Rectal smooth muscle tissue (tissue), 1 donor: ENCODE measurements around the gene SLC25A28.

Source experiments
- H3K27ac ChIP-seq: one replicate; pipeline ENCODE4 v1.7.0; 2013; ENCODE audit warnings: low read depth, low read length, inconsistent platforms
- H3K27me3 ChIP-seq: one replicate; pipeline ENCODE4 v1.7.0; 2013; ENCODE audit warnings: low read length; ENCODE audit not compliant: control insufficient read depth, insufficient read depth
- H3K36me3 ChIP-seq: one replicate; pipeline ENCODE4 v1.7.0; 2013; ENCODE audit warnings: low read length; ENCODE audit not compliant: control insufficient read depth, insufficient read depth
- H3K4me1 ChIP-seq: one replicate; pipeline ENCODE4 v1.7.0; 2013; ENCODE audit warnings: low read length; ENCODE audit not compliant: control insufficient read depth, insufficient read depth
- H3K4me3 ChIP-seq: one replicate; pipeline ENCODE4 v1.7.0; 2013; ENCODE audit warnings: low read length
- H3K9ac ChIP-seq: one replicate; pipeline ENCODE4 v1.7.0; 2013; ENCODE audit warnings: low read length

The SLC25A28 gene

DNA sequence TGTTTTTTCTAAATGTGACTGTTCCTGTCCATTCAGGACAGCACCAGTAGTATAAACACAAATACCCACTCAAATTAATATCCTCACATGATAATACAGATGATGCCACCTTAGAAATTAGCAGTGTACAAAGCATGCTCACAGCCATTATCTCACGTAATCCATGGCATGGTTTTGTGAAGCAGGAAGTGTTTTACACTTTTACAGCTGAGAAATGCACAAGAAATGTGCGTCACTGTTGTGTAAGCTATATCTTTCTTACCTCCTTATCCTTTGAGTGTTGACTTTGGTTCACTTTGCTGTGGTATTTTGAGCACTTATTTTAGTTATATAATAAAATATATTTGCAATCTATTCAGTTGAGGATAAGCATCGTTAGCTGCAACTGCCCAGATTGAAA is 55.9 kb downstream of the SLC25A28 start:
- no peak overlapping the region for H3K4me3 ChIP-seq
- no peak overlapping the region for H3K9ac ChIP-seq
- no peak overlapping the region for H3K27ac ChIP-seq
- no peaks in the 10 kb centered on the region for H3K36me3 ChIP-seq
- H3K27me3 ChIP-seq: no peaks in the 10 kb centered on the region
- H3K4me1 ChIP-seq: no peaks in the 10 kb centered on the region

- no peak overlapping the region for H3K4me3 ChIP-seq
- H3K9ac ChIP-seq: no peak overlapping the region
- H3K4me1 ChIP-seq: no peaks in the 10 kb centered on the region
- no peaks in the 10 kb centered on the region for H3K27me3 ChIP-seq
- H3K27ac ChIP-seq: no peak overlapping the region
- H3K36me3 ChIP-seq: no peaks in the 10 kb centered on the region
Measured at GRCh38 chr10:99562631-99563030, 57.6 kb downstream of the SLC25A28 start.
